ENCODE data around the gene PYCR2.

- no peak for TF ChIP-seq CTCF (IDR thresholded peaks at IDR 0.05)
- TF ChIP-seq POLR2A (IDR thresholded peaks at IDR 0.05): no peak
- no peak for TF ChIP-seq POLR2AphosphoS5 (IDR thresholded peaks at IDR 0.05; ENCODE audit: insufficient read depth in 1 of 2, low read depth in 1 of 2)
These were observed 13.3 kb upstream of the PYCR2 start for GRCh38 chr1:225937048-225937968.

Measured in vagina (tissue), 2 donors.